Measurements from ENCODE around the gene KEL.

GRCh38 chr7:143002106-143002505 lies 39.9 kb upstream of the KEL start:
- no peak for TF ChIP-seq POLR2A (IDR thresholded peaks at IDR 0.05; ENCODE audit: low read length)
- TF ChIP-seq GATA1 (IDR thresholded peaks at IDR 0.05; ENCODE audit: low read depth, low read length): no peak
